AG09319 (cell line): ENCODE results near the gene KIFC1.

ENCODE experiments used
- DNase-seq: peaks from one replicate; pipeline ENCODE4 v3.0.0-alpha.2; 2010; ENCODE audit warnings: low read depth; ENCODE audit errors: extremely low read depth
- CTCF ChIP-seq: IDR thresholded peaks from 2 replicates; pipeline ENCODE4 v1.5.1; 2011; ENCODE audit warnings: low read depth, mild to moderate bottlenecking, inconsistent platforms, low read length, moderate library complexity

KIFC1 gene

GRCh38 chr6:33412140-33413009 lies 20.8 kb downstream of the KIFC1 start:
- no peak for DNase-seq
- no peak for TF ChIP-seq CTCF

- no peak for TF ChIP-seq CTCF
- DNase-seq: no peak
Measured at GRCh38 chr6:33413241-33414120, 21.9 kb downstream of the KIFC1 start.

- no peak for DNase-seq
- TF ChIP-seq CTCF: peak; percentile 34
Measured at GRCh38 chr6:33414592-33415271, 23.1 kb downstream of the KIFC1 start.

- no peak for DNase-seq
- TF ChIP-seq CTCF: no peak
Measured at GRCh38 chr6:33415831-33416230, 24.2 kb downstream of the KIFC1 start.

DNA sequence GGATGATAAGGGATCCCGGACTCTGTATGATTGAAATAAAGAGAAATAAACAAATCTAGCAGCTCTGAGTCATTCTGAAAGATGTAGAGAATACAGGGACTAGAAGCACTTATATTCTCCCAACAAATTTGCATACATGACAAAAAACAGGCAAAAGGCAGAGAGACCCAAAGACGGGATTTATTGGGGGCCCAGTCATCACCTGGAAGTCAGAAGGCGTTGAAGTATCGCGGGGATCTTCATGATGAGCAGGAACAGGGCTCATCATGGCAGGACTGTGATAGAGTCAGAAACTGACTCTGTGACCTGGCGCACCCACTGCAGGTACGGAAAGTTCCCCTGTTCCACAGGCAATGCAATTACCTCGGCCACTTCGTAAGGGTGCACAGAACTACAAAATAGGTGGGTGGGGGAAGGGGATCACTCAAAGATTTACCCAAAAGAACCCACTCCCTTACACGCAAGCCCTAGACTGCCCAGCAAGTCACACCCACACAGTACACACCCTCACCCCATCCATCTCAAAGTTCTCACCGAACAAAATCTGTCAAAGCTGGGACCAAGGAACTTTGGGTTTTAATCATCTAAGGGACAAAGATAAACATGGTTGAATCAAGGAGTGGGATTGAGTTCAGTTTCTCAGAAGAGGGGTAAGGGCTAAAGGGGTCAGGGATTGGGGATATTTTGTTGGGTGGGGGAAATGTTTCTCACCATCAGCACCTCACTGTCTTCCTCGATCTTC lies 24.9 kb downstream of the KIFC1 start:
- DNase-seq: no peak
- no peak for TF ChIP-seq CTCF

DNA sequence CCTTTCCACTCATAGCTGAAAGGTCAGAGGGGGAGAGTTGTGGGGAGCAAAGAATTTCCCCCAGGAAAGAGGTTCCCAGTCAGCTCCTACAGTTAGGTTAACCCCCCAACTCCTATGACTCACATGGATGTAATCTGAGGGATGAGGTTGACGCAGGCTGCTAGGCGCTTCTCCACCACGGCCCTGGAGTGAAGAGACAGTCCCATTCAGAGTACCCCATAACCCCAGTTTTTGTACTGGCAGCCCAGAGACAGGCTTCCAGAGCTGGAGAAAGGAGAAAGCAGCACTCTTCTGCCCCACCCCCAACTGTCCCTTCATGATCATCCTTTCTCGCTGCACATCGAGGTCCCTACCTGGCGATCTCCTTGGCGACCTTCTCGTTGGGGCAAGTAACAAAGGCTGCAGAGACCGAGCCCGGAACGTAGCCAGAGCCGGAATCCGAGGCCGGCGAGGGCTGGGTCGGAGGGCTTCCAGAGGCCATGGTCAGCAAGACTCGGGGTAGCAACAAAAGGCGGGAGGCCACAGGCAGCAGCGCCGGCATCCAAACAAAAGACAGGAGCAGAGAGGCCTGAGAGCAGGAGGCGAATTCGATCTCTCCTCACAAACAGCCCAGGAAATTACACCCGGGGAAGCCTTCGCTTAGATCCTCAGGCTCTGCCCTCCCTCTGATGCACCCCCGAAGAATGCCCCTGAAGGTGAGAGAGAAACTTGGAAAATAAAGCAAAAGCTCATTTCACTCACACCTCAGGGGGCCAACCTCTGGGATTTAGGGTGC lies 25.7 kb downstream of the KIFC1 start:
- DNase-seq: no peak
- no peak for TF ChIP-seq CTCF
